K562 (cell line): ENCODE data around the gene EGFR. TPM values are rescaled to one million over a fixed set of nuclear protein-coding genes. Genes with fewer than 3 reads are reported as not detected.

ENCODE experiments used
- ERF ChIP-seq: fragments of 450-650 bp; formaldehyde crosslinking; IDR thresholded peaks from 2 replicates; pipeline ENCODE4 v1.4.0; 2020; ENCODE audit warnings: mild to moderate bottlenecking, mixed read lengths
- HDAC6 ChIP-seq: IDR thresholded peaks from 2 replicates; pipeline ENCODE4 v1.6.1; 2012; ENCODE audit warnings: low read depth, mild to moderate bottlenecking, control low read depth, inconsistent platforms, low read length, moderate library complexity
- JUNB ChIP-seq: fragments of 450-650 bp; formaldehyde crosslinking; conservative IDR thresholded peaks from 2 replicates; pipeline ENCODE4 v1.4.0; 2020; ENCODE audit warnings: mild to moderate bottlenecking
- MEF2D ChIP-seq: conservative IDR thresholded peaks from 2 replicates; pipeline ENCODE4 v1.6.1; 2016; ENCODE audit warnings: low read depth, missing genetic modification characterization, missing compliant biosample characterization
- NFXL1 ChIP-seq: fragments of 450-650 bp; formaldehyde crosslinking; IDR thresholded peaks from 2 replicates; pipeline ENCODE4 v1.4.0; 2021; ENCODE audit warnings: mild to moderate bottlenecking
- NRF1 ChIP-seq, 2 experiments: fragments of 450-650 bp; IDR thresholded peaks in 1 of 2; conservative IDR thresholded peaks in 1 of 2; 2 replicates each; pipeline ENCODE4 v1.6.1; 2014; ENCODE audit warnings: mild to moderate bottlenecking in 2 of 2
- POLR2H ChIP-seq: IDR thresholded peaks from 2 replicates; pipeline ENCODE4 v1.6.1; 2016; ENCODE audit warnings: missing genetic modification characterization, low read depth, mild to moderate bottlenecking, control low read depth, missing compliant biosample characterization, moderate library complexity
- REST ChIP-seq, 2 experiments: fragments of 450-650 bp; formaldehyde crosslinking in 1 of 2; IDR thresholded peaks; 2 replicates each; pipeline versions ENCODE4 v1.4.0 to v1.6.1; 2014 to 2020; ENCODE audit warnings: mild to moderate bottlenecking in 2 of 2, borderline replicate concordance in 1 of 2, low read depth in 1 of 2
- ZBTB34 ChIP-seq: fragments of 250-450 bp; sonication (Bioruptor Pico); IDR thresholded peaks from 2 replicates; pipeline ENCODE4 v1.8.0; 2021; ENCODE audit warnings: mild to moderate bottlenecking, moderate library complexity
- ZNF3 ChIP-seq: fragments of 250-450 bp; sonication (Bioruptor Pico); IDR thresholded peaks from 2 replicates; pipeline ENCODE4 v1.5.0; 2021; ENCODE audit warnings: mild to moderate bottlenecking, moderate library complexity
- polyA plus RNA-seq, 8 experiments: library from polyadenylated mRNA; depleted of rRNA in 4 of 8; stranded (reverse) in 5 of 8; unstranded in 3 of 8; fragments of >200 nt; fragmentation: Nextera tagmentation in 2 of 8; fragmentation: Illumina TruSeq in 1 of 8; extraction: Ambion mirVana in 2 of 8; extraction: Trizol in 1 of 8; gene quantifications; 2 replicates each; pipeline versions ENCODE4 v1.2.1 to v1.2.3, GENCODE V29; 2011 to 2014; ENCODE audit warnings: inconsistent platforms in 1 of 8, missing spikeins in 1 of 8
- total RNA-seq, 7 experiments: library from RNA; depleted of rRNA in 6 of 7; stranded (reverse); fragments of >200 nt in 6 of 7; fragmentation: Illumina TruSeq in 2 of 7; extraction: Trizol in 2 of 7; gene quantifications; 2 replicates each; pipeline versions ENCODE4 v1.2.1 to v1.2.3, GENCODE V29; 2011 to 2021; ENCODE audit warnings: low replicate concordance in 1 of 7

Gene EGFR
- total and polyA plus RNA-seq, 9 of the 15 experiments (the other 6 are each of a cell fraction or from before 2014, with no cell fraction given), result 0.13 TPM; not detected in 8

- TF ChIP-seq REST (IDR thresholded peaks at IDR 0.05; ENCODE audit: borderline replicate concordance), result no peak
- TF ChIP-seq REST (CRISPR knock-in tag; IDR thresholded peaks at IDR 0.05; ENCODE audit: low read depth), result no peak
- no peak for TF ChIP-seq ERF (CRISPR knock-in tag)
- no peak for TF ChIP-seq MEF2D (tag)
- TF ChIP-seq JUNB, result no peak
- TF ChIP-seq ZNF3 (CRISPR knock-in tag), result no peak
- no peak for TF ChIP-seq NFXL1 (CRISPR knock-in tag)
- no peak for TF ChIP-seq POLR2H (tag)
- TF ChIP-seq NRF1 (conservative IDR thresholded peaks at IDR 0.05 in 1 of 2, IDR thresholded peaks at IDR 0.05 in 1 of 2), result no peak
- no peak for TF ChIP-seq HDAC6
- no peak for TF ChIP-seq ZBTB34 (CRISPR knock-in tag)
These were observed 143.7 kb downstream of the EGFR start (continued) for GRCh38 chr7:55162476-55162875.
